GM18867 (cell line): ENCODE data around the gene BIK.

ENCODE experiments used
- ATAC-seq: cut with Tn5 transposase; IDR thresholded peaks from one replicate; pipeline ENCODE4 v1.9.1; 2021; ENCODE audit warnings: mild to moderate bottlenecking, moderate library complexity; ENCODE audit not compliant: unreplicated experiment

The BIK gene

GRCh38 chr22:43159484-43160178 lies 49.1 kb downstream of the BIK start:
- ATAC-seq = no peak

GRCh38 chr22:43160497-43161126 lies 50.1 kb downstream of the BIK start:
- ATAC-seq = no peak

GRCh38 chr22:43162412-43163150 lies 52.0 kb downstream of the BIK start:
- ATAC-seq = no peak

- no peak for ATAC-seq
Observed at GRCh38 chr22:43163241-43163795, 52.8 kb downstream of the BIK start.

- ATAC-seq = no peak
Observed at GRCh38 chr22:43164636-43165035, 54.1 kb downstream of the BIK start.

- ATAC-seq = no peak
Observed at GRCh38 chr22:43166132-43166930, 55.8 kb downstream of the BIK start.

- ATAC-seq = no peak
Observed at GRCh38 chr22:43167001-43167589, 56.5 kb downstream of the BIK start.

- ATAC-seq = no peak
Observed at GRCh38 chr22:43168471-43169309, 58.1 kb downstream of the BIK start.

- no peak for ATAC-seq
Observed at GRCh38 chr22:43169310-43170130, 59.0 kb downstream of the BIK start.

- no peak for ATAC-seq
Observed at GRCh38 chr22:43170131-43170480, 59.6 kb downstream of the BIK start.

GRCh38 chr22:43171019-43171491 lies 60.5 kb downstream of the BIK start:
- no peak for ATAC-seq

GRCh38 chr22:43171607-43172006 lies 61.1 kb downstream of the BIK start:
- ATAC-seq = no peak

GRCh38 chr22:43172191-43172590 lies 61.6 kb downstream of the BIK start:
- no peak for ATAC-seq

- no peak for ATAC-seq
Observed at GRCh38 chr22:43173566-43173965, 63.0 kb downstream of the BIK start.

GRCh38 chr22:43173976-43174720 lies 63.6 kb downstream of the BIK start:
- ATAC-seq = no peak

GRCh38 chr22:43174941-43175531 lies 64.5 kb downstream of the BIK start:
- ATAC-seq = no peak

GRCh38 chr22:43176090-43176489 lies 65.5 kb downstream of the BIK start:
- ATAC-seq = no peak

GRCh38 chr22:43177479-43177878 lies 66.9 kb downstream of the BIK start:
- no peak for ATAC-seq
